Measurements from ENCODE around the gene SNX15. TPM values are rescaled to one million over a fixed set of nuclear protein-coding genes. Genes with fewer than 3 reads are reported as not detected.

Gene SNX15
- total RNA-seq, 1 experiment from 2014 or later: 21.0 TPM

DNA sequence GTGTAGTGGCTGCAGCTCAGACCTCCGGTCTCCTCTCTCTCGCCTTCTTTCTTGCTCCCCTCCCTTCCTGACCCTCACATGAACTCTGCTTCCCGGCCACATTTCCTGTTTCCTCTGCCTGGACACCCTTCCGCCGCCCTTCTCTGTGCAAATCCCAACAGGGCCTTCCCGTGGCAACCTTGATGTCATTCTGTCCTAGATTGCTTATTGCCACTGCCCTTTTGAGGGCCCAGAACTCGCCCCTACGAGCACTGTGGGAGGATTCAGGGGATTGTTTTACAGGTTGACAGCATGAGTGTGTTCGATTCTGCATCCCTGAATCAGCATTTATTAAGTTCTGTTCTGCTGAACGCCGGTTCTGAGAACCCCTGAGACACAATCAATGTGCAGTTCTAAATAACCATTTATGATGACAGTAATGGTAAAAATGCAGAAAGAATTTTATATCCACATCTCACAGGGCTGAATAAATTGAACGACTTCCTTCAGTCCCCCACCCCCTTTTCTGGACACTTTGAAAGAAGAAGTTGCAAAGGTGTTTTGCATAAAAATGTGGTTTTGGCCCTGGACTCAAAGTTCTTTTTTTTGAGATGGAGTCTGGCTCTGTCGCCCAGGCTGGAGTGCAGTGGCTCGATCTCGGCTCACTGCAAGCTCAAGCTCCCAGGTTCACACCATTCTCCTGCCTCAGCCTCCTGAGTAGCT lies 36.9 kb upstream of the SNX15 start:
- no peaks in the 10 kb centered on the region for H3K27me3 Mint-ChIP-seq (ENCODE audit: insufficient read depth, unreplicated experiment)
- no peaks in the 10 kb centered on the region for H3K9me3 Mint-ChIP-seq (ENCODE audit: unreplicated experiment)
- no TSS peak for BruUV-seq (replicated peaks)
- no peaks in the 10 kb centered on the region for H3K36me3 Mint-ChIP-seq (ENCODE audit: insufficient read depth, unreplicated experiment)
- ChIA-PET CTCF (no interaction called here), POLR2A (no interaction called here)
- no peak overlapping the region for H3K27ac Mint-ChIP-seq (ENCODE audit: low read depth, unreplicated experiment)
- intact Hi-C loops (cut with micrococcal nuclease): no loop called here
- no peak overlapping the region for H3K4me3 Mint-ChIP-seq (ENCODE audit: unreplicated experiment)
- no peak for DNase-seq (ENCODE audit: unreplicated experiment)
- H3K4me1 Mint-ChIP-seq (ENCODE audit: insufficient read depth, unreplicated experiment): no peaks in the 10 kb centered on the region
- TF ChIP-seq, protein P1, sequence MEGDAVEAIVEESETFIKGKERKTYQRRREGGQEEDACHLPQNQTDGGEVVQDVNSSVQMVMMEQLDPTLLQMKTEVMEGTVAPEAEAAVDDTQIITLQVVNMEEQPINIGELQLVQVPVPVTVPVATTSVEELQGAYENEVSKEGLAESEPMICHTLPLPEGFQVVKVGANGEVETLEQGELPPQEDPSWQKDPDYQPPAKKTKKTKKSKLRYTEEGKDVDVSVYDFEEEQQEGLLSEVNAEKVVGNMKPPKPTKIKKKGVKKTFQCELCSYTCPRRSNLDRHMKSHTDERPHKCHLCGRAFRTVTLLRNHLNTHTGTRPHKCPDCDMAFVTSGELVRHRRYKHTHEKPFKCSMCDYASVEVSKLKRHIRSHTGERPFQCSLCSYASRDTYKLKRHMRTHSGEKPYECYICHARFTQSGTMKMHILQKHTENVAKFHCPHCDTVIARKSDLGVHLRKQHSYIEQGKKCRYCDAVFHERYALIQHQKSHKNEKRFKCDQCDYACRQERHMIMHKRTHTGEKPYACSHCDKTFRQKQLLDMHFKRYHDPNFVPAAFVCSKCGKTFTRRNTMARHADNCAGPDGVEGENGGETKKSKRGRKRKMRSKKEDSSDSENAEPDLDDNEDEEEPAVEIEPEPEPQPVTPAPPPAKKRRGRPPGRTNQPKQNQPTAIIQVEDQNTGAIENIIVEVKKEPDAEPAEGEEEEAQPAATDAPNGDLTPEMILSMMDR (IDR thresholded peaks at IDR 0.05; ENCODE audit: unreplicated experiment): no peak

DNA sequence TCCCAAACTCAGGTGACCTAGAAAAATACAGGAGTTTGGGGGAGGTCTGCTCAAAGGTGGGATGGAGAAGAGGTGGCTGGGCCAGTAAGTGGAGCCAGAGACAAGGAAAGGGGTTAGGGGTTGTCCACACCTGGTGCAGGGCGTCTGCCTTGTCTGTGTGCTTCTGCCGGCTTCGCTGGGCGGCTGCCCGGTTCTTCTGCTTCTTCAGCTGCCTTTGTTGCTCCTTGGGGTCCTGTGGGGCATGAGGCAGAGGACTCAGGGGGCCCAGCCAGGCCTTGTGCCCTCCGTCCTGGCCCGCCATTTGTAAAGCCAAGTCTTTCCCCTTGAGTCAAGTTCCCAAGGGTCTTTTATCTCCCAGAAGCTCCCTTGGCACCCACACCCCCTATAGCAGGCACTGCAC lies 32.9 kb upstream of the SNX15 start:
- no peaks in the 10 kb centered on the region for H3K27me3 Mint-ChIP-seq (ENCODE audit: insufficient read depth, unreplicated experiment)
- ChIA-PET POLR2A (interaction anchor here (0.6 kb wide), 1 partner anchor 17 kb away, joined by 4 read pairs; no protein-coding TSS in a partner anchor), CTCF (no interaction called here)
- H3K4me3 Mint-ChIP-seq (ENCODE audit: unreplicated experiment): no peak overlapping the region
- H3K27ac Mint-ChIP-seq (ENCODE audit: low read depth, unreplicated experiment): no peak overlapping the region
- TF ChIP-seq, protein P1 (IDR thresholded peaks at IDR 0.05; ENCODE audit: unreplicated experiment): no peak
- peaks cover 12% of the 10 kb centered on the region for H3K4me1 Mint-ChIP-seq (ENCODE audit: insufficient read depth, unreplicated experiment)
- no peak for DNase-seq (ENCODE audit: unreplicated experiment)
- no peaks in the 10 kb centered on the region for H3K36me3 Mint-ChIP-seq (ENCODE audit: insufficient read depth, unreplicated experiment)
- no TSS peak for BruUV-seq (replicated peaks)
- H3K9me3 Mint-ChIP-seq (ENCODE audit: unreplicated experiment): no peaks in the 10 kb centered on the region
- intact Hi-C loops (cut with micrococcal nuclease): no loop called here

DNA sequence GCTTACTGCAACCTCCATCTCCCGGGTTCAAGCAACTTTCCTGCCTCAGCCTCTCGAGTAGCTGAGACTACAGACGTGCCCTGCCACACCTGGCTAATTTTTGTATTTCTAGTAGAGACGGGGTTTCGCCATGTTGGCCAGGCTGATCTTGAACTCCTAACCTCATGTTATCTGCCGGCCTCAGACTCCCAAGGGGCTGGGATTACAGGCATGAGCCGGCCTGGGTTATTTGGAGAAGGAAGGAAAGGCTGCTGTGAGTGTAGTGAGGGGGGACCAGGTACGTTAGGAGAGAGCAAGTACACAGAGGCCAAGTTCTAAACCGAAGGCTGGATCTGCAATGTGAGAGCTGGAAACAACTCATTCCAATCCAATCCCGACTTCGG lies 30.9 kb upstream of the SNX15 start:
- ChIA-PET POLR2A (interaction anchor here (1.0 to 1.7 kb wide), 3 partner anchors 11 to 78 kb away, joined by 6 to 10 read pairs (median 7); partner anchors contain the start of gene ARL2), CTCF (interaction anchor here (0.7 to 2.4 kb wide), 10 partner anchors 9 to 149 kb away, joined by 3 to 8 read pairs (median 4); partner anchors contain the start of gene ARL2)
- peak overlapping the region; percentile 60 for H3K4me3 Mint-ChIP-seq (ENCODE audit: unreplicated experiment)
- no peaks in the 10 kb centered on the region for H3K27me3 Mint-ChIP-seq (ENCODE audit: insufficient read depth, unreplicated experiment)
- no peaks in the 10 kb centered on the region for H3K36me3 Mint-ChIP-seq (ENCODE audit: insufficient read depth, unreplicated experiment)
- H3K9me3 Mint-ChIP-seq (ENCODE audit: unreplicated experiment): no peaks in the 10 kb centered on the region
- peaks cover 12% of the 10 kb centered on the region for H3K4me1 Mint-ChIP-seq (ENCODE audit: insufficient read depth, unreplicated experiment)
- BruUV-seq (replicated peaks): no TSS peak
- TF ChIP-seq, protein P1 (IDR thresholded peaks at IDR 0.05; ENCODE audit: unreplicated experiment): no peak
- H3K27ac Mint-ChIP-seq (ENCODE audit: low read depth, unreplicated experiment): no peak overlapping the region
- no peak for DNase-seq (ENCODE audit: unreplicated experiment)
- intact Hi-C loops (cut with micrococcal nuclease): no loop called here

DNA sequence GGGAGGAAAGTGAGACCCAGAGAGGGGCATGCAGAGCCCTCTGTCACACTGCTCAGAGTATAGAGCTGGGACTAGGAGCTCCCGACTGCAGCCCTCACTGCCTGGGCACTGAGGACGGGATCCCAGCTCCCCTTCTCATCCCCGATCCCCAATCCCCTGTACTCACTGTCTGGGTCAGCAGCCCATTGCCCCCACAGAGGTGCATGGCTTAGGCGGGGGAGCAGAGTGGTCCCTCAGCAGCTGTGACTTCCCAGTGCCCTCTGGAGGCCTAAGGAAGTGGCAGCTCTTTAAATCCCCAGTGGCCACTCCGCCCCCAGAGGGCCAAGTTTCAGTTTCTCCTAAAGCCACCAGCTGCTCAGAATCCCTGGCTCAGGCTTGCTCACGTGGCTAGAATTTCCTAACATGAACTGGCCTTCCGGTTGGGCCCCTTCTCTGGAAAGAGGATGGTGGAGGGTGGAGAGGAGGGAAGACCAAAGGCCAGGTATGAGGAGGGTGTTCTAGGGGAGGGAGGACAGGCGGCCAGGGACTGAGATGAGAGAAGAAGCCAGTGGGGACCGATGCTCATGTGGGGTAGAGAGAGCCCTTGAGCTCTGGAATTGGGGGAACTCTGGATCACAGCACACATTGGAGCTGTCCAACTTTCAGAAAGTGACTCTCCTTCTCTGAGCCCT lies 30.4 kb upstream of the SNX15 start, which contains the start of gene BATF2:
BATF2 (minus strand) TSS at position 262 of the 671 bp plus-strand sequence; CDS start at position 205, 57 bp downstream.
- Mint-ChIP-seq H3K9me3 (ENCODE audit: unreplicated experiment) (no peaks in the 10 kb centered on the region), H3K4me1 (ENCODE audit: insufficient read depth, unreplicated experiment) (peaks cover 12% of the 10 kb centered on the region), H3K4me3 (ENCODE audit: unreplicated experiment) (peak within 1 kb of the TSS; percentile 60), H3K36me3 (ENCODE audit: insufficient read depth, unreplicated experiment) (no peaks in the 10 kb centered on the region), H3K27me3 (ENCODE audit: insufficient read depth, unreplicated experiment) (no peaks in the 10 kb centered on the region), H3K27ac (ENCODE audit: low read depth, unreplicated experiment) (no peak within 1 kb of the TSS)
- ChIA-PET CTCF (interaction anchor here (0.7 to 2.4 kb wide), 9 partner anchors 9 to 149 kb away, joined by 3 to 8 read pairs (median 4); partner anchors contain the start of gene ARL2), POLR2A (interaction anchor here (0.7 to 1.7 kb wide), 4 partner anchors 10 to 150 kb away, joined by 3 to 10 read pairs (median 6); partner anchors contain the start of gene ARL2)
- no TSS peak for BruUV-seq (replicated peaks)
- TF ChIP-seq, protein P1 (IDR thresholded peaks at IDR 0.05; ENCODE audit: unreplicated experiment): peak; percentile 37
- intact Hi-C loops (cut with micrococcal nuclease): no loop called here
- peak; percentile 70 for DNase-seq (ENCODE audit: unreplicated experiment)

All from MCF 10A (cell line).